NCI-H226 (cell line): ENCODE data around the gene ATP13A5.
A peak's percentile ranks its signal among the peaks of the same experiment; 100 is the strongest.

ENCODE experiments used
- DNase-seq: peaks from one replicate; pipeline ENCODE4 v3.0.0-alpha.2; 2015

ATP13A5 gene

GRCh38 chr3:193250492-193250891 is 128.1 kb downstream of the ATP13A5 start:
- DNase-seq = no peak

GRCh38 chr3:193248848-193249468 is 129.6 kb downstream of the ATP13A5 start:
- no peak for DNase-seq

GRCh38 chr3:193243571-193243970 is 135.0 kb downstream of the ATP13A5 start:
- DNase-seq = no peak

DNA sequence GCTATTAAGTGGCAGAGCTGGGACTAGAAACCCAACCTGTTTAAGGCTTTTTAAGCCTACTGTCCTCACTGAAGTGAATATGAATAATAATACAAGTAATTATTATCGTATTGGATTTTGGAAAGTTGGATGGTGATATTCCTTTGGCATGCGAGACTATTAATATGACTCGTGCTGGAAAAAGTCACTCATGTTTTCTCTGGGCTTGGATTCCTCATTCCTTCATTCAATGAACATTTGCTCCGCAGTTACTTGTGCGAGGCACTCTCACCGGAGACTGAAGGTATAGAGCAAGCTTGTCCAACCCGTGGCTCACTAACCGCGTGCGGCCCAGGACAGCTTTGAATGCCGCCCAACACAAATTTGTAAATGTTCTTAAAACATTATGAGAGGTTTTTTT is 136.8 kb downstream of the ATP13A5 start:
- DNase-seq = peak; percentile 8

GRCh38 chr3:193240850-193241706 is 137.5 kb downstream of the ATP13A5 start, which contains the start of gene PLAAT1:
PLAAT1 (plus strand) TSS chr3:193241222; CDS start chr3:193255651, 14,429 bp downstream.
- DNase-seq = peak; percentile 77

DNA sequence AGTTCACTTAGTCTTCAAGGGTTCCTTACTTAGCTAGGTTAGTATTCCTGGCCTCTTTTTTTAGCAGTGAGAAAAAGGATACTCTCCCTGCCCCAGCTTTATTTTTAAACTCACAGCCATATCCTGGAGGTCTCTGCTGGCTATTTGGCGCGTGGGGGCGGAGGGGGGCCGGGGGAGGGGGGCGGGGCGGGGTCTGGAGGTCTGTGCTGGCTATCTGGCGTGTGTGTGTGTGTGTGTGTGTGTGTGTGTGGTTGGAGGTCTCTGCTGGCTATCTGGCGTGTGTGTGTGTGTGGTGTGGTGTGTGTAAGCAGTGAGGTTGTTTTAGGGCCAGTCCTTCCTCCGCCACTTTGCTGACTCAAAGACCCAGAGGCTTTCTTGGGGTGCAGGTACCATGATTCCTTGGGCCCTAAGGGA is 138.1 kb downstream of the ATP13A5 start:
- DNase-seq = no peak

DNA sequence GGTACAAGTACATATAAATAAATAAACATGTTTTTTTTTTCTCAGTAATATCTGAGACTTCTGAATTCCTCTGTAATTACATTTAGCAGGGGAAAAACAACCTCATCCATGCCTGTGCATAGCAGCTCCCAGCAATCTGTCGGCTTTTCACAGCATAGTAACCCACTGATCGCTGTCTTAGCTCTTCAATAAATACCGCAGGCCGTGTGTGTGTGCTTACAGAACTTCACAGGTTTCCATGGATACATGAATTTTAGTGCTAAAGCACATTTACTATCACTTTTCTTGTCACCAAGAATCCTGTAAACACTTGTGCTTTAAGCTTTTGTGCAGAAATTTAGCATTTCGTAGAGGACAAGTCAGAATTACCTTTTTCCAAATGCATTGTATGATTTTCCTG is 141.5 kb downstream of the ATP13A5 start:
- DNase-seq = no peak

DNA sequence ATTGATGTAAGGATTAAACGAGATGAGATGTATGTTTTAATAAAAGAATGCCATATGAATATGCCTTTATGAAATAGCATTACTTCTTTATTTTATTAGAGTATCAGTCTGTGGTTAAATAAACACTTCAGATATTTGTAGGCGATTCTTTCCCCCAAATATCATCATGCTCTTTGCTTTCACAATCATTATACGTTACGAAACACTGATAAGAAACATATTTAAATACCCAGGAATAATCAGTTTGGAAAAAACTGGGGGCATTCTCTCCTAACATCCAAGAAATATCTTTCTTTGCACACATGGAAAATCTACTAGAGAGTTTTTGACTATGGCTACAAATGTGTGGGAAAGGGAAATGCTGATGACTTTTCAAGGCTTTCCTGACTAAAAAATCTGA is 142.0 kb downstream of the ATP13A5 start:
- peak; percentile 19 for DNase-seq

- no peak for DNase-seq
These were observed 147.4 kb downstream of the ATP13A5 start for GRCh38 chr3:193231201-193231600.

- no peak for DNase-seq
These were observed 147.9 kb downstream of the ATP13A5 start for GRCh38 chr3:193230610-193231009.

DNA sequence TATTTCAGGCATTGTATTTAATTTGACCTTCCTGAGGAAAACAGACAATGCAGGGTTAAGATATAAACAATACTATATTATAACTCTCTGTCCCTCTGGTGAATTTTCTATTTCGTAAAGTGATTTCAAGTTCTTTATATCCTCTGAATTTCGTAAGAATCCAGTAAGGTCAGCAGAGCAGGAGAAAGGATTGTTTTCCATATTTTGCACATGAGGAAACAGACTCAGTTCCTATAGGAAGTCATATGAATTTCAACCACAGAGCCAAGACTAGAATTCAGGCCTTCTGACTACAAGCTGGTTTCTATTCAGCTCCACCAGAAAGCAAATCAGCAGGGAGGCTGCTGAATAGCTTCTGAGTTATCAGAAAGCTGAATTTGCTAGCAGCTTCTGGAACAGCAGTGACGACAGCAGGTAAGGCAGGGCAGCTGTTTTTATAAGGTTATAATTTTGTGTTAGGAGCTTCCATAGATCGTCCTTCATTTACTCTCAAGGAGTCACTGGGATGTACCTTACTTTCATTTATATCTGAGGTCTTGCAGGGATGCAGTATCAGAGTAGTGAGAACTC is 148.6 kb downstream of the ATP13A5 start:
- no peak for DNase-seq

GRCh38 chr3:193228206-193228605 is 150.3 kb downstream of the ATP13A5 start:
- DNase-seq = no peak

DNA sequence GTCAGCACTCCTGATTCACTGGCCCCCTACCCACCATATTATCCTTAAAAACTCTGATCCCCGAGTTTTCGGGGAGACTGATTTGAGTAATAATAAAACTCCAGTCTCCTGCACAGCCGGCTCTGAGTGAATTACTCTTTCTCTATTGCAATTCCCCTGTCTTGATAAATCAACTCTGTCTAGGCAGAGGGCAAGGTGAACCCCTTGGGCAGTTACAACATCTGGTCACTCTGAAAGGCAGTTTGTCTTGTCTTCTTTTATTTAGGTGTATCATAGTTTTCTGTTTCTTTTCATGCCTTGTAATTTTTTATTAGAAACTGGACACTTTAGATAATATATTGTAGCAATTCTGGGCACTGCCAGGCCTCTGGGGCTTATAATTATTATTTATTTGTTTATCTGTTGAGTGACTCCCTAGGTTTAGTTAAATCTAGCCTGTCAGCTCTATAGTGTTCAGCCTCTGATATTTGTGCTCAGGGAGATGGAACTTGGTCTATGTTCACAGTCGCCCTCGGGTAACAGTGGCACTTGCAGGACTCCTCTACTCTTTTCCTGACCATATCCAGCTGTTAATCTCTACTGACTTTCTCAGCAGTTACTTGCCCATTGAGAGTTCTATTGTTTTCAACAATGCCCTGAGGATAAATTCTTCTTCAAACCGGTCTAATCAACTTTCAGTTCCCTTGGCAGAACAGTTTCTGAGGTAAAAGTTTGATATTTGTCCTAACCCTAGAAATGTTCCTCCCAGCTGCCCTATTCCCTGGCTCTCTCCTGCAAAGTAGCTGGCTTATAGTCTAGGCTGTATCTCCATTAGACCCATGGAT is 153.0 kb downstream of the ATP13A5 start:
- DNase-seq = no peak
